GM12878 (cell line): Measurements from ENCODE around the gene UBA5.

Experiments
- POLR2AphosphoS5 ChIP-seq: IDR thresholded peaks from 2 replicates; pipeline ENCODE4 v1.6.1; 2011; ENCODE audit warnings: mild to moderate bottlenecking, low read length, inconsistent platforms
- TF ChIP-seq, protein P1 (sequence below), 3 experiments: IDR thresholded peaks in 2 of 3; conservative IDR thresholded peaks in 1 of 3; 2 replicates each; pipeline ENCODE4 v1.5.1; 2011; ENCODE audit warnings: low read depth in 3 of 3, low read length in 3 of 3, mild to moderate bottlenecking in 3 of 3, control low read depth in 2 of 3, moderate library complexity in 2 of 3, inconsistent platforms in 1 of 3, mixed read lengths in 1 of 3; ENCODE audit not compliant: control insufficient read depth in 2 of 3, insufficient read depth in 1 of 3; ENCODE audit errors: extremely low read depth in 1 of 3

DNA sequence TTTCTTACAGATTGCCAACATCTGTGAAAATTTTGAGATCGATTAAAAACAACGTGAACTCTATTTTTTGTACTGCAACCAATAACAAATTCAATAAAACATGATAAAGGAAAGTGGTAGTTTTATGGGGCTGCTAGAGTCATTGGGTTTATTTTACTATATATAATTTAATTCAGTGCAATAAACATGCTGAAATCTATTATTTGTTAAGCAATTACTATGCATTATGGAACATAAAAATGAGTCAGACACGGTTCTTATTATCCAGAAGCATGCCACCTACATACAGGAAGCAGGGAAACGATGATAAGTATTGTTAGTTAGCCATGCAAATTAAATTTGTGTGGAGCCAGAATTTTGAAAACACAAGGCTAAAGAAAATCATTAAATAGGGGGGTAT lies 34.9 kb downstream of the UBA5 start:
- TF ChIP-seq, protein P1, sequence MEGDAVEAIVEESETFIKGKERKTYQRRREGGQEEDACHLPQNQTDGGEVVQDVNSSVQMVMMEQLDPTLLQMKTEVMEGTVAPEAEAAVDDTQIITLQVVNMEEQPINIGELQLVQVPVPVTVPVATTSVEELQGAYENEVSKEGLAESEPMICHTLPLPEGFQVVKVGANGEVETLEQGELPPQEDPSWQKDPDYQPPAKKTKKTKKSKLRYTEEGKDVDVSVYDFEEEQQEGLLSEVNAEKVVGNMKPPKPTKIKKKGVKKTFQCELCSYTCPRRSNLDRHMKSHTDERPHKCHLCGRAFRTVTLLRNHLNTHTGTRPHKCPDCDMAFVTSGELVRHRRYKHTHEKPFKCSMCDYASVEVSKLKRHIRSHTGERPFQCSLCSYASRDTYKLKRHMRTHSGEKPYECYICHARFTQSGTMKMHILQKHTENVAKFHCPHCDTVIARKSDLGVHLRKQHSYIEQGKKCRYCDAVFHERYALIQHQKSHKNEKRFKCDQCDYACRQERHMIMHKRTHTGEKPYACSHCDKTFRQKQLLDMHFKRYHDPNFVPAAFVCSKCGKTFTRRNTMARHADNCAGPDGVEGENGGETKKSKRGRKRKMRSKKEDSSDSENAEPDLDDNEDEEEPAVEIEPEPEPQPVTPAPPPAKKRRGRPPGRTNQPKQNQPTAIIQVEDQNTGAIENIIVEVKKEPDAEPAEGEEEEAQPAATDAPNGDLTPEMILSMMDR (IDR thresholded peaks at IDR 0.05 in 2 of 3, conservative IDR thresholded peaks at IDR 0.05 in 1 of 3; ENCODE audit: control insufficient read depth in 2 of 3, extremely low read depth in 1 of 3, insufficient read depth in 1 of 3, low read depth in 3 of 3, low read length in 3 of 3), result no peak
- no peak for TF ChIP-seq POLR2AphosphoS5
